HG03565 (cell line): ENCODE measurements around the gene OR6C70.
"Not testable (repeated sequence)": the region's sequence is repeated elsewhere in the genome, so short reads cannot be mapped to it uniquely, and the experiment has no call there.

Source experiments
- ATAC-seq: cut with Tn5 transposase; IDR thresholded peaks from one replicate; pipeline ENCODE4 v1.9.1; 2021; ENCODE audit warnings: mild to moderate bottlenecking, moderate library complexity; ENCODE audit not compliant: unreplicated experiment

The OR6C70 gene

GRCh38 chr12:55470088-55470829 lies at the start of gene OR6C70:
TSS of gene OR6C70 (minus strand) at chr12:55470138. CDS start at chr12:55470138, 0 bp downstream.
- ATAC-seq, result no peak

GRCh38 chr12:55516391-55516790 lies 46.5 kb upstream of the OR6C70 start:
- ATAC-seq, result no peak

- no peak for ATAC-seq
Observed at GRCh38 chr12:55515696-55516095, 45.8 kb upstream of the OR6C70 start.

GRCh38 chr12:55501601-55502000 lies 31.7 kb upstream of the OR6C70 start:
- no peak for ATAC-seq

GRCh38 chr12:55499810-55500252 lies 29.9 kb upstream of the OR6C70 start:
- no peak for ATAC-seq

- ATAC-seq, result no peak
Observed at GRCh38 chr12:55499231-55499630, 29.3 kb upstream of the OR6C70 start.

- ATAC-seq, result no peak
Observed at GRCh38 chr12:55495490-55495889, 25.6 kb upstream of the OR6C70 start.

GRCh38 chr12:55492078-55492477 lies 22.1 kb upstream of the OR6C70 start, which contains the start of gene OR6C68:
TSS of gene OR6C68 (plus strand) at chr12:55492378. CDS start at chr12:55492378, 0 bp downstream.
- no peak for ATAC-seq

GRCh38 chr12:55484284-55484683 lies 14.3 kb upstream of the OR6C70 start:
- ATAC-seq, result not testable (repeated sequence)

- not testable (repeated sequence) for ATAC-seq
Observed at GRCh38 chr12:55479136-55479535, 9.2 kb upstream of the OR6C70 start.

- no peak for ATAC-seq
Observed at GRCh38 chr12:55472264-55472663, 2.3 kb upstream of the OR6C70 start.

- ATAC-seq, result no peak
Observed at GRCh38 chr12:55469291-55469690, 647 bp downstream of the OR6C70 start.

- ATAC-seq, result peak; percentile 85
Observed at GRCh38 chr12:55467836-55468235, 2.1 kb downstream of the OR6C70 start.

GRCh38 chr12:55464926-55465325 lies 5.0 kb downstream of the OR6C70 start:
- ATAC-seq, result not testable (repeated sequence)

GRCh38 chr12:55448825-55449224 lies 21.1 kb downstream of the OR6C70 start:
- ATAC-seq, result no peak

GRCh38 chr12:55446326-55446725 lies 23.6 kb downstream of the OR6C70 start:
- ATAC-seq, result no peak

- ATAC-seq, result no peak
Observed at GRCh38 chr12:55445357-55445756, 24.6 kb downstream of the OR6C70 start.

- no peak for ATAC-seq
Observed at GRCh38 chr12:55443776-55444175, 26.2 kb downstream of the OR6C70 start, which contains the start of gene OR6C2. TSS of gene OR6C2 (plus strand) at chr12:55444076. CDS start at chr12:55452214, 8,138 bp downstream.

- not testable (repeated sequence) for ATAC-seq
Observed at GRCh38 chr12:55441233-55441632, 28.7 kb downstream of the OR6C70 start.

GRCh38 chr12:55428331-55429243 lies 41.4 kb downstream of the OR6C70 start:
- no peak for ATAC-seq

GRCh38 chr12:55425954-55426353 lies 44.0 kb downstream of the OR6C70 start, which contains the start of gene OR6C76:
TSS of gene OR6C76 (plus strand) at chr12:55426254. CDS start at chr12:55426254, 0 bp downstream.
- ATAC-seq, result no peak
